HFFc6 (cell line): ENCODE measurements around the gene REPS2. TPM values are rescaled to one million over a fixed set of nuclear protein-coding genes. Genes with fewer than 3 reads are reported as not detected.

Experiments
- DNase-seq: peaks from one replicate; pipeline ENCODE4 v3.0.0-alpha.2; 2018
- H3K27ac Mint-ChIP-seq: 2 replicates; pipeline ENCODE4 v1.8.0; 2020; ENCODE audit warnings: mild to moderate bottlenecking, mixed read lengths
- H3K27me3 Mint-ChIP-seq: 2 replicates; pipeline ENCODE4 v1.8.0; 2021; ENCODE audit warnings: mild to moderate bottlenecking, moderate library complexity, mixed read lengths; ENCODE audit not compliant: insufficient read depth
- H3K36me3 Mint-ChIP-seq: 2 replicates; pipeline ENCODE4 v1.8.0; 2021; ENCODE audit warnings: low read depth, mixed read lengths
- H3K4me1 Mint-ChIP-seq: 2 replicates; pipeline ENCODE4 v1.8.0; 2020; ENCODE audit warnings: low read depth, mixed read lengths
- H3K4me3 Mint-ChIP-seq: 2 replicates; pipeline ENCODE4 v1.8.0; 2020; ENCODE audit warnings: mild to moderate bottlenecking, moderate library complexity, mixed read lengths
- H3K9me3 Mint-ChIP-seq: 2 replicates; pipeline ENCODE4 v1.8.0; 2020; ENCODE audit warnings: mild to moderate bottlenecking, mixed read lengths
- CTCF ChIP-seq: fragments of 200-600 bp; sonication (generic); IDR thresholded peaks from 2 replicates; pipeline ENCODE4 v1.5.0; 2021; ENCODE audit warnings: antibody characterized with exemption, mild to moderate bottlenecking
- total RNA-seq, 6 experiments: library from RNA; stranded (reverse); fragmentation: NEBNext Ultra II Directional; extraction: Animal tissue kit (Norgen Biotek cat#: 25700); gene quantifications; 2 replicates in 1 of 6; 3 replicates in 5 of 6; pipeline ENCODE4 v1.2.3, GENCODE V29; 2021

The REPS2 gene
- total RNA-seq, 6 experiments from 2014 or later: 0.06 to 0.23 (median 0.10) TPM; not detected in 1

- H3K27me3 Mint-ChIP-seq: no peaks in the 10 kb centered on the region; the same call in 1 of the 2 replicates
- H3K9me3 Mint-ChIP-seq: no peaks in the 10 kb centered on the region
- no peak overlapping the region for H3K27ac Mint-ChIP-seq
- no peak for DNase-seq
- H3K4me3 Mint-ChIP-seq: no peak overlapping the region
- H3K4me1 Mint-ChIP-seq: no peaks in the 10 kb centered on the region
- no peak for TF ChIP-seq CTCF
- H3K36me3 Mint-ChIP-seq: no peaks in the 10 kb centered on the region
Measured at GRCh38 chrX:16977771-16978170, 31.3 kb downstream of the REPS2 start.

GRCh38 chrX:16978193-16978984 is 31.9 kb downstream of the REPS2 start:
- Mint-ChIP-seq H3K9me3 (no peaks in the 10 kb centered on the region), H3K27me3 (no peaks in the 10 kb centered on the region; the same call in 1 of the 2 replicates), H3K36me3 (no peaks in the 10 kb centered on the region), H3K4me1 (no peaks in the 10 kb centered on the region), H3K27ac (no peak overlapping the region), H3K4me3 (no peak overlapping the region)
- no peak for TF ChIP-seq CTCF
- no peak for DNase-seq

GRCh38 chrX:16979226-16979625 is 32.8 kb downstream of the REPS2 start:
- H3K9me3 Mint-ChIP-seq: no peaks in the 10 kb centered on the region
- H3K27ac Mint-ChIP-seq: no peak overlapping the region
- no peak for DNase-seq
- no peaks in the 10 kb centered on the region for H3K36me3 Mint-ChIP-seq
- no peaks in the 10 kb centered on the region; the same call in 1 of the 2 replicates for H3K27me3 Mint-ChIP-seq
- no peak for TF ChIP-seq CTCF
- no peak overlapping the region for H3K4me3 Mint-ChIP-seq
- H3K4me1 Mint-ChIP-seq: no peaks in the 10 kb centered on the region

GRCh38 chrX:16981209-16981608 is 34.8 kb downstream of the REPS2 start:
- H3K27me3 Mint-ChIP-seq: peaks cover 3% of the 10 kb centered on the region; the same call in 1 of the 2 replicates
- H3K4me1 Mint-ChIP-seq: no peaks in the 10 kb centered on the region
- no peak for TF ChIP-seq CTCF
- H3K4me3 Mint-ChIP-seq: no peak overlapping the region
- no peak overlapping the region for H3K27ac Mint-ChIP-seq
- H3K9me3 Mint-ChIP-seq: no peaks in the 10 kb centered on the region
- no peaks in the 10 kb centered on the region for H3K36me3 Mint-ChIP-seq
- DNase-seq: no peak

- Mint-ChIP-seq H3K4me3 (no peak overlapping the region), H3K36me3 (no peaks in the 10 kb centered on the region), H3K27ac (no peak overlapping the region), H3K4me1 (no peaks in the 10 kb centered on the region), H3K9me3 (no peaks in the 10 kb centered on the region), H3K27me3 (peaks cover 3% of the 10 kb centered on the region; the same call in 1 of the 2 replicates)
- no peak for DNase-seq
- no peak for TF ChIP-seq CTCF
Measured at GRCh38 chrX:16981980-16982379, 35.5 kb downstream of the REPS2 start.
